ENCODE measurements around the gene GNS.

The GNS gene

DNA sequence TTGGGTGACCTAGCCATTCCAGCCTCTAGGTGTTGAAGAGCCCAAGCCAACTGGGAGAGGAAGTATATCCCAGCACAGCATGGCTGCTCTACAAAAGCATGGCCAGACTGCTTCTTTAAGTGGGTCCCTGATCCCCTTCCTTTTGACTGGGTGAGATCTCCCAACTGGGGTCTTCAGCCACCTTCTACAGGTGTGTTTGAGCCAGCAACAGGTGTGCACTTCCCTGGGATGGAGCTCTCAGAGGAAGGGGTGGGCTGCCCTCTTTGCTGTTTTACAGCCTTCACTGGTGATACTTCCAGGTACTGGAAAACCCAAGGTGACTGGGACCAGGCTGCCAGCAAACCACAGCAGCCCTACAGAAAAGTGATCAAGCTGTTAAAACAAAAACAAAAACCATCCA, 14.2 kb upstream of the GNS start:
- TF ChIP-seq TAF1 (IDR thresholded peaks at IDR 0.05; ENCODE audit: low read depth): no peak
- TF ChIP-seq, protein P1, sequence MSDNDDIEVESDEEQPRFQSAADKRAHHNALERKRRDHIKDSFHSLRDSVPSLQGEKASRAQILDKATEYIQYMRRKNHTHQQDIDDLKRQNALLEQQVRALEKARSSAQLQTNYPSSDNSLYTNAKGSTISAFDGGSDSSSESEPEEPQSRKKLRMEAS (IDR thresholded peaks at IDR 0.05): no peak
- TF ChIP-seq, protein P2, sequence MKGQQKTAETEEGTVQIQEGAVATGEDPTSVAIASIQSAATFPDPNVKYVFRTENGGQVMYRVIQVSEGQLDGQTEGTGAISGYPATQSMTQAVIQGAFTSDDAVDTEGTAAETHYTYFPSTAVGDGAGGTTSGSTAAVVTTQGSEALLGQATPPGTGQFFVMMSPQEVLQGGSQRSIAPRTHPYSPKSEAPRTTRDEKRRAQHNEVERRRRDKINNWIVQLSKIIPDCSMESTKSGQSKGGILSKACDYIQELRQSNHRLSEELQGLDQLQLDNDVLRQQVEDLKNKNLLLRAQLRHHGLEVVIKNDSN (IDR thresholded peaks at IDR 0.05): no peak
- no peak for TF ChIP-seq ZBTB7A (IDR thresholded peaks at IDR 0.05; ENCODE audit: low read depth)
- no peak for TF ChIP-seq CREB1 (IDR thresholded peaks at IDR 0.05; ENCODE audit: low read depth)
- no peak for TF ChIP-seq YY1 (IDR thresholded peaks at IDR 0.05; ENCODE audit: low read depth)
- no peak for TF ChIP-seq EGR1 (IDR thresholded peaks at IDR 0.05)
- no peak for TF ChIP-seq FOXM1 (IDR thresholded peaks at IDR 0.05; ENCODE audit: borderline replicate concordance, low read depth)
- no peak for TF ChIP-seq EP300 (IDR thresholded peaks at IDR 0.05; ENCODE audit: borderline replicate concordance)
- no peak for TF ChIP-seq RAD21 (IDR thresholded peaks at IDR 0.05; ENCODE audit: low read depth)
- TF ChIP-seq CEBPB (IDR thresholded peaks at IDR 0.05): no peak
- TF ChIP-seq, protein P3, sequence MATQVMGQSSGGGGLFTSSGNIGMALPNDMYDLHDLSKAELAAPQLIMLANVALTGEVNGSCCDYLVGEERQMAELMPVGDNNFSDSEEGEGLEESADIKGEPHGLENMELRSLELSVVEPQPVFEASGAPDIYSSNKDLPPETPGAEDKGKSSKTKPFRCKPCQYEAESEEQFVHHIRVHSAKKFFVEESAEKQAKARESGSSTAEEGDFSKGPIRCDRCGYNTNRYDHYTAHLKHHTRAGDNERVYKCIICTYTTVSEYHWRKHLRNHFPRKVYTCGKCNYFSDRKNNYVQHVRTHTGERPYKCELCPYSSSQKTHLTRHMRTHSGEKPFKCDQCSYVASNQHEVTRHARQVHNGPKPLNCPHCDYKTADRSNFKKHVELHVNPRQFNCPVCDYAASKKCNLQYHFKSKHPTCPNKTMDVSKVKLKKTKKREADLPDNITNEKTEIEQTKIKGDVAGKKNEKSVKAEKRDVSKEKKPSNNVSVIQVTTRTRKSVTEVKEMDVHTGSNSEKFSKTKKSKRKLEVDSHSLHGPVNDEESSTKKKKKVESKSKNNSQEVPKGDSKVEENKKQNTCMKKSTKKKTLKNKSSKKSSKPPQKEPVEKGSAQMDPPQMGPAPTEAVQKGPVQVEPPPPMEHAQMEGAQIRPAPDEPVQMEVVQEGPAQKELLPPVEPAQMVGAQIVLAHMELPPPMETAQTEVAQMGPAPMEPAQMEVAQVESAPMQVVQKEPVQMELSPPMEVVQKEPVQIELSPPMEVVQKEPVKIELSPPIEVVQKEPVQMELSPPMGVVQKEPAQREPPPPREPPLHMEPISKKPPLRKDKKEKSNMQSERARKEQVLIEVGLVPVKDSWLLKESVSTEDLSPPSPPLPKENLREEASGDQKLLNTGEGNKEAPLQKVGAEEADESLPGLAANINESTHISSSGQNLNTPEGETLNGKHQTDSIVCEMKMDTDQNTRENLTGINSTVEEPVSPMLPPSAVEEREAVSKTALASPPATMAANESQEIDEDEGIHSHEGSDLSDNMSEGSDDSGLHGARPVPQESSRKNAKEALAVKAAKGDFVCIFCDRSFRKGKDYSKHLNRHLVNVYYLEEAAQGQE (IDR thresholded peaks at IDR 0.05; ENCODE audit: low read depth): no peak
- no peak for TF ChIP-seq TEAD4 (IDR thresholded peaks at IDR 0.05)
- no peak for TF ChIP-seq NFIC (IDR thresholded peaks at IDR 0.05)
- no peak for TF ChIP-seq TCF12 (IDR thresholded peaks at IDR 0.05; ENCODE audit: low read depth)

DNA sequence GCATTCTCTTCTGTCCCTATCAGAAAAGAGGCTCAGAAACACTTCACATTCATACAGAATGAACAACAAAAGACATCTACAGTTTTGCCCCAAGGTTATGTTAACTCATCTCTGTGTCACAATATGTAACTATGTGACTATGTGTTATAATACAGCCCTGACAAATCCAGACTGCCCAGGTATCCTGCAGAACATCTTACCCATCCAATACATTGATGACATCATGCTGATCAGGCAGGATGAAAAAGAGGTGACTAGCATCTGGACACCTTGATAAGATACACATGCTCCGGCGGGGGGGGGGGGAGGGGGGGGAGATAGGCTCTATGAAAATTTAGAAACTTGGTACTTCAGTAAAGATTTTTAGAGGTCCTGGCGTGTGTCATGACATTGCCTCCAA, 8.3 kb upstream of the GNS start:
- TF ChIP-seq ZBTB7A (IDR thresholded peaks at IDR 0.05; ENCODE audit: low read depth) (no peak), RAD21 (IDR thresholded peaks at IDR 0.05; ENCODE audit: low read depth) (no peak), EGR1 (IDR thresholded peaks at IDR 0.05) (no peak), TEAD4 (IDR thresholded peaks at IDR 0.05) (no peak), EP300 (IDR thresholded peaks at IDR 0.05; ENCODE audit: borderline replicate concordance) (no peak), TAF1 (IDR thresholded peaks at IDR 0.05; ENCODE audit: low read depth) (no peak), CREB1 (IDR thresholded peaks at IDR 0.05; ENCODE audit: low read depth) (no peak), FOXM1 (IDR thresholded peaks at IDR 0.05; ENCODE audit: borderline replicate concordance, low read depth) (no peak), NFIC (IDR thresholded peaks at IDR 0.05) (no peak), YY1 (IDR thresholded peaks at IDR 0.05; ENCODE audit: low read depth) (no peak), TCF12 (IDR thresholded peaks at IDR 0.05; ENCODE audit: low read depth) (no peak), CEBPB (IDR thresholded peaks at IDR 0.05) (no peak)
- TF ChIP-seq, protein P3 (IDR thresholded peaks at IDR 0.05; ENCODE audit: low read depth): no peak
- TF ChIP-seq, protein P2 (IDR thresholded peaks at IDR 0.05): no peak
- TF ChIP-seq, protein P1 (IDR thresholded peaks at IDR 0.05): no peak

DNA sequence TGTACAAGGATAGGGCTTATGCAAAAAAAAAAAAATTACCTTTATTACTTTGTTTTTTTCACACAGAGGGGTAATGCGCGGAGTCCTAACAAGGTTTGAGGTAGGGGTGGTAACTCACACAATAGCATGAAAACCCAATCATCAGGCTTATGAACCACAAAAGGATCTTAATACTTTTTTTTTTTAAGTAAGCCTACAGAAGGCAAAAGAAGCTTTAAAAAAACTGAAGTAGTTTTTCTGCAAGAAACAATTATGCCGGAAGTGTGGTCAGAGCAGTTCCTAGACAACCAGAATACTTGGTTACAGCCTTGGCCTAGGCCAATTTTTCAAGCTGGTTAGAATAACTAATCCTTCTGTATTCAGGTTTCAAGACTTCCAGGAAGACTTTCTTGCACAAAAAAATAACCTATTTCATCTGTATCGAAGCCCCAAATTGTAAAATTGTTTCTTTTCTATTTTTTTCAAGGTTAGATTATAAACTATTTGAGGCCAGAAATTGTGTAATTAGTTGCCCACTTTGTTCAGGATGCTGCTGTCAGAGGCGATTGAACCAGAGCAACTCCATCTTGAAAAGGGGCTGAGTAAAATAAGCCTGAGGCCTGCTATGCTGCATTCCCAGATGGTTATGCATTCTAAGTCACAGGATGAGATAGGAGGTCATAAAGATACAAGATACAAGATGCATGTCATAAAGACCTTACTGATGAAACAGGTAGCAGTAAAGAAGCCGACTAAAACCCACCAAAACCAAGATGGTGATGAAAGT, 1.8 kb upstream of the GNS start:
- TF ChIP-seq, protein P1 (IDR thresholded peaks at IDR 0.05): no peak
- TF ChIP-seq, protein P3 (IDR thresholded peaks at IDR 0.05; ENCODE audit: low read depth): no peak
- TF ChIP-seq YY1 (IDR thresholded peaks at IDR 0.05; ENCODE audit: low read depth) (no peak), TAF1 (IDR thresholded peaks at IDR 0.05; ENCODE audit: low read depth) (no peak), FOXM1 (IDR thresholded peaks at IDR 0.05; ENCODE audit: borderline replicate concordance, low read depth) (no peak), ZBTB7A (IDR thresholded peaks at IDR 0.05; ENCODE audit: low read depth) (no peak), TEAD4 (IDR thresholded peaks at IDR 0.05) (no peak), NFIC (IDR thresholded peaks at IDR 0.05) (no peak), EGR1 (IDR thresholded peaks at IDR 0.05) (no peak), CREB1 (IDR thresholded peaks at IDR 0.05; ENCODE audit: low read depth) (no peak), TCF12 (IDR thresholded peaks at IDR 0.05; ENCODE audit: low read depth) (no peak), RAD21 (IDR thresholded peaks at IDR 0.05; ENCODE audit: low read depth) (no peak), EP300 (IDR thresholded peaks at IDR 0.05; ENCODE audit: borderline replicate concordance) (no peak), CEBPB (IDR thresholded peaks at IDR 0.05) (no peak)
- TF ChIP-seq, protein P2 (IDR thresholded peaks at IDR 0.05): no peak

All from Ishikawa (cell line).